WTC11 (cell line): ENCODE results near the gene MTCL1. TPM values are rescaled to one million over a fixed set of nuclear protein-coding genes. Genes with fewer than 3 reads are reported as not detected.

Source experiments
- ATAC-seq: fragments of 200-7000 bp; cut with Tn5 transposase; 2 replicates; pipeline ENCODE4 v1.10.0; 2021; ENCODE audit warnings: mild to moderate bottlenecking, moderate library complexity
- CTCF ChIA-PET: fragments of 300-600 bp; sonication (Branson Sonifier 250); formaldehyde crosslinking; loops from one replicate; lab custom pipeline; 2021; ENCODE audit warnings: antibody characterized with exemption; lab: Charles Lee
- POLR2A ChIA-PET: fragments of 350-600 bp; sonication (Branson Sonifier 250); formaldehyde crosslinking; loops from one replicate; lab custom pipeline; 2021; ENCODE audit warnings: antibody characterized with exemption; lab: Charles Lee
- DNase-seq: peaks from one replicate; pipeline ENCODE4 v3.0.0; 2021; ENCODE audit warnings: low spot score
- H3K27ac Mint-ChIP-seq: 2 replicates; pipeline ENCODE4 v1.8.0; 2021; ENCODE audit warnings: mixed read lengths
- H3K27me3 Mint-ChIP-seq: 2 replicates; pipeline ENCODE4 v1.8.0; 2021; ENCODE audit warnings: low read depth, mild to moderate bottlenecking, moderate library complexity, mixed read lengths
- H3K36me3 Mint-ChIP-seq: 2 replicates; pipeline ENCODE4 v1.8.0; 2021; ENCODE audit warnings: mixed read lengths
- H3K4me1 Mint-ChIP-seq: 2 replicates; pipeline ENCODE4 v1.8.0; 2022; ENCODE audit warnings: mixed read lengths
- H3K4me3 Mint-ChIP-seq: 2 replicates; pipeline ENCODE4 v1.8.0; 2021; ENCODE audit warnings: mild to moderate bottlenecking, moderate library complexity, mixed read lengths
- H3K9me3 Mint-ChIP-seq: 2 replicates; pipeline ENCODE4 v1.8.0; 2021; ENCODE audit warnings: mixed read lengths
- EMX1 ChIP-seq: fragments of 250-450 bp; sonication (Bioruptor Pico); IDR thresholded peaks from 2 replicates; pipeline ENCODE4 v1.8.0; 2021; ENCODE audit warnings: mild to moderate bottlenecking
- ESRRA ChIP-seq: sonication (generic); formaldehyde crosslinking; IDR thresholded peaks from 2 replicates; pipeline ENCODE4 v1.8.1; 2022; ENCODE audit warnings: mild to moderate bottlenecking, missing genetic modification reagents, borderline replicate concordance
- ETV6 ChIP-seq: sonication (generic); formaldehyde crosslinking; IDR thresholded peaks from 2 replicates; pipeline ENCODE4 v1.8.1; 2022; ENCODE audit warnings: mild to moderate bottlenecking, missing genetic modification reagents
- JAZF1 ChIP-seq: fragments of 250-450 bp; sonication (Bioruptor Pico); IDR thresholded peaks from 2 replicates; pipeline ENCODE4 v1.9.0; 2021; ENCODE audit warnings: moderate library complexity, mild to moderate bottlenecking, inconsistent platforms
- JUN ChIP-seq: sonication (generic); formaldehyde crosslinking; IDR thresholded peaks from 2 replicates; pipeline ENCODE4 v1.8.0; 2023; ENCODE audit warnings: mild to moderate bottlenecking, missing genetic modification reagents
- NFYB ChIP-seq: sonication (generic); formaldehyde crosslinking; conservative IDR thresholded peaks from 2 replicates; pipeline ENCODE4 v1.8.0; 2022; ENCODE audit warnings: low read depth, missing genetic modification reagents
- NR2C2 ChIP-seq: sonication (generic); formaldehyde crosslinking; IDR thresholded peaks from 2 replicates; pipeline ENCODE4 v1.8.0; 2022; ENCODE audit warnings: mild to moderate bottlenecking, missing genetic modification reagents
- RORB ChIP-seq: fragments of 250-450 bp; sonication (Bioruptor Pico); IDR thresholded peaks from 2 replicates; pipeline ENCODE4 v1.9.0; 2021; ENCODE audit warnings: mild to moderate bottlenecking
- TCF7 ChIP-seq: sonication (generic); formaldehyde crosslinking; IDR thresholded peaks from 2 replicates; pipeline ENCODE4 v1.8.0; 2022; ENCODE audit warnings: mild to moderate bottlenecking, low read depth, missing genetic modification reagents, moderate library complexity
- TEAD1 ChIP-seq: sonication (generic); formaldehyde crosslinking; IDR thresholded peaks from 2 replicates; pipeline ENCODE4 v1.8.0; 2022; ENCODE audit warnings: mild to moderate bottlenecking, missing genetic modification reagents
- TEAD4 ChIP-seq: sonication (generic); formaldehyde crosslinking; IDR thresholded peaks from 2 replicates; pipeline ENCODE4 v1.8.0; 2022; ENCODE audit warnings: mild to moderate bottlenecking, missing genetic modification reagents
- ZNF138 ChIP-seq: sonication (generic); formaldehyde crosslinking; conservative IDR thresholded peaks from 2 replicates; pipeline ENCODE4 v1.8.1; 2022; ENCODE audit warnings: mild to moderate bottlenecking, moderate library complexity, missing genetic modification reagents
- ZNF263 ChIP-seq: sonication (generic); formaldehyde crosslinking; IDR thresholded peaks from 2 replicates; pipeline ENCODE4 v1.8.1; 2022; ENCODE audit warnings: low read depth, mild to moderate bottlenecking, moderate library complexity, missing genetic modification reagents
- ZNF396 ChIP-seq: fragments of 250-450 bp; sonication (Bioruptor Pico); IDR thresholded peaks from 2 replicates; pipeline ENCODE4 v1.8.0; 2021; ENCODE audit warnings: mild to moderate bottlenecking, moderate library complexity, borderline replicate concordance
- total RNA-seq: library from RNA; stranded (reverse); gene quantifications from 3 replicates; pipeline ENCODE4 v1.2.3, GENCODE V29; 2021
- TF ChIP-seq, protein P1 (sequence below): sonication (generic); formaldehyde crosslinking; conservative IDR thresholded peaks from 2 replicates; pipeline ENCODE4 v1.8.1; 2023; ENCODE audit warnings: mild to moderate bottlenecking, low read depth, missing genetic modification reagents, moderate library complexity
- TF ChIP-seq, protein P2 (sequence below): sonication (generic); formaldehyde crosslinking; IDR thresholded peaks from 2 replicates; pipeline ENCODE4 v1.8.0; 2022; ENCODE audit warnings: missing genetic modification reagents
- TF ChIP-seq, protein P3 (sequence below): fragments of 250-450 bp; sonication (Bioruptor Pico); IDR thresholded peaks from 2 replicates; pipeline ENCODE4 v1.9.0; 2021; ENCODE audit warnings: mild to moderate bottlenecking, borderline replicate concordance
- TF ChIP-seq, protein P4 (sequence below): sonication (generic); formaldehyde crosslinking; IDR thresholded peaks from 2 replicates; pipeline ENCODE4 v1.8.0; 2022; ENCODE audit warnings: mild to moderate bottlenecking, missing genetic modification reagents

MTCL1 gene
- total RNA-seq, 1 experiment from 2014 or later: 64.3 TPM

DNA sequence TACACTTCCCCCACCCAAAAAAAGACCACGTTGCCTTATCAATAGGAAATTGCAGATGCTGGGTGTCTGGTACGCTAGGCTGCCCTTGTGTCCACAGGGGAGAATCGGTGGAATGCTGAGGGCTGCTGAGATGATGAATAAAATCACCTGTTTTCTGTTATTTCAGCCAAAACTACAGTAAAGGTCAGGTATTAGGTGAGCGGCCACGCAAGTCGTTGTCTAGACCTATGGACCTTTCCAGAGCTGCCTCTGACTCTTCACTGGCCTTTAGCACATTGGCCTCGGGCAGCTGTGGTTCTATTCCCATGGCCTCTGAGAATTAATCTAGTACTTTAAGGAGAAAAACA is 89.6 kb downstream of the MTCL1 start:
- Mint-ChIP-seq H3K4me3 (no peak overlapping the region), H3K9me3 (no peaks in the 10 kb centered on the region), H3K27me3 (no peaks in the 10 kb centered on the region), H3K36me3 (peaks cover 31% of the 10 kb centered on the region), H3K27ac (peak overlapping the region; percentile 96), H3K4me1 (peaks cover 81% of the 10 kb centered on the region)
- DNase-seq (no peak), ATAC-seq (no peak)
- POLR2A ChIA-PET: interaction anchor here (1.3 kb wide), 1 partner anchor 92 kb away, joined by 3 read pairs; no protein-coding TSS in a partner anchor
- CTCF ChIA-PET: no interaction called here
- TF ChIP-seq ZNF138 (CRISPR knock-in tag) (no peak), ZNF263 (CRISPR knock-in tag) (no peak), NR2C2 (CRISPR knock-in tag) (no peak)

DNA sequence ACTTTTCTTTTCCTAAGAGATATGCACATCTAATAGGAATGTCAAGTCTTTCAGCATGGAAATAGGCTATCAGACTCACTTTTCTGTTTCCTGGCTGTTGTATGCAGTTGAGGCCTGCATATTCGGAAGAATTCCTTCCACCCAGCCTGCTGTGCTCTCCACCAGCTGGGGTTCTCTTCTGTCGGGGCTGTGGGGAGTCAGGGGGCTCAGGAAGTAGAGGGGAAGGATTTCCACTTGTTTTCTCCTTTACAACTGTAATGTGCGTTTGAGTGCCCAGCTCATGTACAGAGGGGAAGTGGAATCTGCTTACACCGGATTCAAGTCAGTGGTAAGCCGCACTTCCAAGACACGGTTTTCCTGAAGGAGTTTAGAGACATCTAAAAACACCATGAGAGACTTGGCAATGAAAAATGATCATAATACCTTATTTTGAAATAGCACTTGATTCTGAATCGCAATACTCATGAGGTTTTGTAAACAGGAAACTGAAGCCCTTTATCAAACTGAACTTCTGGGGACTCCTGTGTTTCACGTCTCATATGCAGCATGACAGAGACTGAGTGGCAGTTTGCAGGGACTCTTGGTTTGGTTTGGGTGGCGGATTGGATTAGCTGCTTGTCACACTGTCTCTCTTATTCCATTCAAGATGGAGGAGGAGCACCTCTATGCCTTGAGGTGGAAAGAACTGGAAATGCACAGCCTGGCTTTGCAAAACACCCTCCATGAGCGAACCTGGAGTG is 90.4 kb downstream of the MTCL1 start:
- ChIA-PET POLR2A (no interaction called here), CTCF (interaction anchor here (0.9 kb wide), 1 partner anchor 192 kb away, joined by 3 read pairs; no protein-coding TSS in a partner anchor)
- peak; percentile 61 for ATAC-seq
- Mint-ChIP-seq H3K27ac (peak overlapping the region; percentile 97), H3K4me1 (peaks cover 83% of the 10 kb centered on the region), H3K36me3 (peaks cover 37% of the 10 kb centered on the region), H3K27me3 (no peaks in the 10 kb centered on the region), H3K4me3 (peak overlapping the region; percentile 10; the same call in 1 of the 2 replicates), H3K9me3 (no peaks in the 10 kb centered on the region)
- peak; percentile 48; the same call in 1 of the 2 replicates for TF ChIP-seq ETV6 (CRISPR knock-in tag)
- peak; percentile 33; the same call in 1 of the 2 replicates for TF ChIP-seq TEAD1
- TF ChIP-seq RORB: no peak
- no peak for DNase-seq

DNA sequence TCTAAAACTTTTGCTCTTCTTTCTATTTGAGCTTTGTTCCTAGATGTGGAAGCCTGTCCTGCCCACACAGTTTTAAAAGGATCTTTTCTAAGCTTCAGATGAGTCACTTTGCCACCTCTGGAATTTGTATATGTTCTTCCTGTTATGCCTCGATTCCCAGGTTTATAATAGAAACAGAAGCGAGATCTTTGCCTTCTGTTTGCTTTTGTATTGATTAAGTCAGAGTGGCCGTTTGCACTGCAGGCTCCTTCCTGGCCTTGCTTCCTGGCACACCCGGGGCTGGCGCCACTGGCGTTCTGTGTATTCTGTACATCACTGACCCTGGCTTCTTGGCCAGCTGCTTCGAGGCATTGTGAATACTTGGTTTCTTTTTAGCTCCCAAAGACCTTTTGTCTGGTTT is 91.8 kb downstream of the MTCL1 start:
- Mint-ChIP-seq H3K4me1 (peaks cover 83% of the 10 kb centered on the region), H3K27me3 (no peaks in the 10 kb centered on the region), H3K27ac (peak overlapping the region; percentile 58; the same call in 1 of the 2 replicates), H3K9me3 (no peaks in the 10 kb centered on the region), H3K4me3 (no peak overlapping the region), H3K36me3 (peaks cover 37% of the 10 kb centered on the region)
- ChIA-PET POLR2A (interaction anchor here (0.5 kb wide), 1 partner anchor 83 kb away, joined by 3 read pairs; no protein-coding TSS in a partner anchor), CTCF (interaction anchor here (0.9 kb wide), 1 partner anchor 10 kb away, joined by 3 read pairs; no protein-coding TSS in a partner anchor)
- ATAC-seq: no peak
- no peak for DNase-seq
- TF ChIP-seq, protein P1, sequence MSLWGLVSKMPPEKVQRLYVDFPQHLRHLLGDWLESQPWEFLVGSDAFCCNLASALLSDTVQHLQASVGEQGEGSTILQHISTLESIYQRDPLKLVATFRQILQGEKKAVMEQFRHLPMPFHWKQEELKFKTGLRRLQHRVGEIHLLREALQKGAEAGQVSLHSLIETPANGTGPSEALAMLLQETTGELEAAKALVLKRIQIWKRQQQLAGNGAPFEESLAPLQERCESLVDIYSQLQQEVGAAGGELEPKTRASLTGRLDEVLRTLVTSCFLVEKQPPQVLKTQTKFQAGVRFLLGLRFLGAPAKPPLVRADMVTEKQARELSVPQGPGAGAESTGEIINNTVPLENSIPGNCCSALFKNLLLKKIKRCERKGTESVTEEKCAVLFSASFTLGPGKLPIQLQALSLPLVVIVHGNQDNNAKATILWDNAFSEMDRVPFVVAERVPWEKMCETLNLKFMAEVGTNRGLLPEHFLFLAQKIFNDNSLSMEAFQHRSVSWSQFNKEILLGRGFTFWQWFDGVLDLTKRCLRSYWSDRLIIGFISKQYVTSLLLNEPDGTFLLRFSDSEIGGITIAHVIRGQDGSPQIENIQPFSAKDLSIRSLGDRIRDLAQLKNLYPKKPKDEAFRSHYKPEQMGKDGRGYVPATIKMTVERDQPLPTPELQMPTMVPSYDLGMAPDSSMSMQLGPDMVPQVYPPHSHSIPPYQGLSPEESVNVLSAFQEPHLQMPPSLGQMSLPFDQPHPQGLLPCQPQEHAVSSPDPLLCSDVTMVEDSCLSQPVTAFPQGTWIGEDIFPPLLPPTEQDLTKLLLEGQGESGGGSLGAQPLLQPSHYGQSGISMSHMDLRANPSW (CRISPR knock-in tag): no peak
- TF ChIP-seq JAZF1 (no peak), EMX1 (no peak), JUN (CRISPR knock-in tag) (no peak), ESRRA (CRISPR knock-in tag) (no peak)
- TF ChIP-seq, protein P2, sequence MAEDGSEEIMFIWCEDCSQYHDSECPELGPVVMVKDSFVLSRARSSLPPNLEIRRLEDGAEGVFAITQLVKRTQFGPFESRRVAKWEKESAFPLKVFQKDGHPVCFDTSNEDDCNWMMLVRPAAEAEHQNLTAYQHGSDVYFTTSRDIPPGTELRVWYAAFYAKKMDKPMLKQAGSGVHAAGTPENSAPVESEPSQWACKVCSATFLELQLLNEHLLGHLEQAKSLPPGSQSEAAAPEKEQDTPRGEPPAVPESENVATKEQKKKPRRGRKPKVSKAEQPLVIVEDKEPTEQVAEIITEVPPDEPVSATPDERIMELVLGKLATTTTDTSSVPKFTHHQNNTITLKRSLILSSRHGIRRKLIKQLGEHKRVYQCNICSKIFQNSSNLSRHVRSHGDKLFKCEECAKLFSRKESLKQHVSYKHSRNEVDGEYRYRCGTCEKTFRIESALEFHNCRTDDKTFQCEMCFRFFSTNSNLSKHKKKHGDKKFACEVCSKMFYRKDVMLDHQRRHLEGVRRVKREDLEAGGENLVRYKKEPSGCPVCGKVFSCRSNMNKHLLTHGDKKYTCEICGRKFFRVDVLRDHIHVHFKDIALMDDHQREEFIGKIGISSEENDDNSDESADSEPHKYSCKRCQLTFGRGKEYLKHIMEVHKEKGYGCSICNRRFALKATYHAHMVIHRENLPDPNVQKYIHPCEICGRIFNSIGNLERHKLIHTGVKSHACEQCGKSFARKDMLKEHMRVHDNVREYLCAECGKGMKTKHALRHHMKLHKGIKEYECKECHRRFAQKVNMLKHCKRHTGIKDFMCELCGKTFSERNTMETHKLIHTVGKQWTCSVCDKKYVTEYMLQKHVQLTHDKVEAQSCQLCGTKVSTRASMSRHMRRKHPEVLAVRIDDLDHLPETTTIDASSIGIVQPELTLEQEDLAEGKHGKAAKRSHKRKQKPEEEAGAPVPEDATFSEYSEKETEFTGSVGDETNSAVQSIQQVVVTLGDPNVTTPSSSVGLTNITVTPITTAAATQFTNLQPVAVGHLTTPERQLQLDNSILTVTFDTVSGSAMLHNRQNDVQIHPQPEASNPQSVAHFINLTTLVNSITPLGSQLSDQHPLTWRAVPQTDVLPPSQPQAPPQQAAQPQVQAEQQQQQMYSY (CRISPR knock-in tag): no peak

DNA sequence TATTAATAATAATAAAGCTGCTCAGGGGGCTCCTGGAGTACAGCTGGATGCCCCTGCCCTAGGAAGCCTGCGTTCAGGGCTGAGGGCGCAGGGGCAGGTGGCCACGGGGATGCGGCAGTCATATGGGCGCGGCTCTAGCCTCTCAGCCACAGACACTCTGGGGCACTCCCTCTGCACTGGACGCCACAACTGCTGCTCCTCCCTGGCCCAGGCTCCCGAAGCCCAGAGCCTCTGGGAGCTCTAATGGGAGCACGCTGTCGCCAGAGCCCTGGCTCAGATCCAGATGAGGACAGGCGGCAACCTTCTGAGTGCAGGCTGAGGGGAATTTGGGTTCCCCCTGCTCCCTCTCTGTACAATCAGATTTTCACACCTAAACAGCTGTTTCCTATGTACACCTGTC is 93.6 kb downstream of the MTCL1 start:
- ChIA-PET CTCF (no interaction called here), POLR2A (no interaction called here)
- H3K36me3 Mint-ChIP-seq: peaks cover 37% of the 10 kb centered on the region
- H3K4me3 Mint-ChIP-seq: no peak overlapping the region
- peak overlapping the region; percentile 45; the same call in 1 of the 2 replicates for H3K27ac Mint-ChIP-seq
- DNase-seq: no peak
- ATAC-seq: no peak
- H3K4me1 Mint-ChIP-seq: peaks cover 79% of the 10 kb centered on the region
- no peaks in the 10 kb centered on the region for H3K9me3 Mint-ChIP-seq
- no peaks in the 10 kb centered on the region for H3K27me3 Mint-ChIP-seq
- TF ChIP-seq NFYB (CRISPR knock-in tag) (no peak), TEAD4 (CRISPR knock-in tag) (no peak), ZNF396 (no peak), TCF7 (no peak)
- TF ChIP-seq, protein P3, sequence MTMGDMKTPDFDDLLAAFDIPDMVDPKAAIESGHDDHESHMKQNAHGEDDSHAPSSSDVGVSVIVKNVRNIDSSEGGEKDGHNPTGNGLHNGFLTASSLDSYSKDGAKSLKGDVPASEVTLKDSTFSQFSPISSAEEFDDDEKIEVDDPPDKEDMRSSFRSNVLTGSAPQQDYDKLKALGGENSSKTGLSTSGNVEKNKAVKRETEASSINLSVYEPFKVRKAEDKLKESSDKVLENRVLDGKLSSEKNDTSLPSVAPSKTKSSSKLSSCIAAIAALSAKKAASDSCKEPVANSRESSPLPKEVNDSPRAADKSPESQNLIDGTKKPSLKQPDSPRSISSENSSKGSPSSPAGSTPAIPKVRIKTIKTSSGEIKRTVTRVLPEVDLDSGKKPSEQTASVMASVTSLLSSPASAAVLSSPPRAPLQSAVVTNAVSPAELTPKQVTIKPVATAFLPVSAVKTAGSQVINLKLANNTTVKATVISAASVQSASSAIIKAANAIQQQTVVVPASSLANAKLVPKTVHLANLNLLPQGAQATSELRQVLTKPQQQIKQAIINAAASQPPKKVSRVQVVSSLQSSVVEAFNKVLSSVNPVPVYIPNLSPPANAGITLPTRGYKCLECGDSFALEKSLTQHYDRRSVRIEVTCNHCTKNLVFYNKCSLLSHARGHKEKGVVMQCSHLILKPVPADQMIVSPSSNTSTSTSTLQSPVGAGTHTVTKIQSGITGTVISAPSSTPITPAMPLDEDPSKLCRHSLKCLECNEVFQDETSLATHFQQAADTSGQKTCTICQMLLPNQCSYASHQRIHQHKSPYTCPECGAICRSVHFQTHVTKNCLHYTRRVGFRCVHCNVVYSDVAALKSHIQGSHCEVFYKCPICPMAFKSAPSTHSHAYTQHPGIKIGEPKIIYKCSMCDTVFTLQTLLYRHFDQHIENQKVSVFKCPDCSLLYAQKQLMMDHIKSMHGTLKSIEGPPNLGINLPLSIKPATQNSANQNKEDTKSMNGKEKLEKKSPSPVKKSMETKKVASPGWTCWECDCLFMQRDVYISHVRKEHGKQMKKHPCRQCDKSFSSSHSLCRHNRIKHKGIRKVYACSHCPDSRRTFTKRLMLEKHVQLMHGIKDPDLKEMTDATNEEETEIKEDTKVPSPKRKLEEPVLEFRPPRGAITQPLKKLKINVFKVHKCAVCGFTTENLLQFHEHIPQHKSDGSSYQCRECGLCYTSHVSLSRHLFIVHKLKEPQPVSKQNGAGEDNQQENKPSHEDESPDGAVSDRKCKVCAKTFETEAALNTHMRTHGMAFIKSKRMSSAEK (CRISPR knock-in tag): no peak
- TF ChIP-seq, protein P4, sequence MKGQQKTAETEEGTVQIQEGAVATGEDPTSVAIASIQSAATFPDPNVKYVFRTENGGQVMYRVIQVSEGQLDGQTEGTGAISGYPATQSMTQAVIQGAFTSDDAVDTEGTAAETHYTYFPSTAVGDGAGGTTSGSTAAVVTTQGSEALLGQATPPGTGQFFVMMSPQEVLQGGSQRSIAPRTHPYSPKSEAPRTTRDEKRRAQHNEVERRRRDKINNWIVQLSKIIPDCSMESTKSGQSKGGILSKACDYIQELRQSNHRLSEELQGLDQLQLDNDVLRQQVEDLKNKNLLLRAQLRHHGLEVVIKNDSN (CRISPR knock-in tag): no peak
